HFF-Myc (cell line): ENCODE data around the gene RPLP1.

Source experiments
- DNase-seq: peaks from one replicate; pipeline ENCODE4 v3.0.0-alpha.2; 2011; ENCODE audit warnings: low read depth; ENCODE audit errors: extremely low read depth
- H3K4me3 ChIP-seq: replicated peaks from 2 replicates; pipeline ENCODE4 v1.5.1; 2011; ENCODE audit warnings: low read depth, mild to moderate bottlenecking, control low read depth, low read length
- TF ChIP-seq, protein P1 (sequence below): IDR thresholded peaks from 2 replicates; pipeline ENCODE4 v1.5.1; 2012; ENCODE audit warnings: mild to moderate bottlenecking, low read depth, low read length, control low read depth; ENCODE audit errors: missing control alignments

The RPLP1 gene

DNA sequence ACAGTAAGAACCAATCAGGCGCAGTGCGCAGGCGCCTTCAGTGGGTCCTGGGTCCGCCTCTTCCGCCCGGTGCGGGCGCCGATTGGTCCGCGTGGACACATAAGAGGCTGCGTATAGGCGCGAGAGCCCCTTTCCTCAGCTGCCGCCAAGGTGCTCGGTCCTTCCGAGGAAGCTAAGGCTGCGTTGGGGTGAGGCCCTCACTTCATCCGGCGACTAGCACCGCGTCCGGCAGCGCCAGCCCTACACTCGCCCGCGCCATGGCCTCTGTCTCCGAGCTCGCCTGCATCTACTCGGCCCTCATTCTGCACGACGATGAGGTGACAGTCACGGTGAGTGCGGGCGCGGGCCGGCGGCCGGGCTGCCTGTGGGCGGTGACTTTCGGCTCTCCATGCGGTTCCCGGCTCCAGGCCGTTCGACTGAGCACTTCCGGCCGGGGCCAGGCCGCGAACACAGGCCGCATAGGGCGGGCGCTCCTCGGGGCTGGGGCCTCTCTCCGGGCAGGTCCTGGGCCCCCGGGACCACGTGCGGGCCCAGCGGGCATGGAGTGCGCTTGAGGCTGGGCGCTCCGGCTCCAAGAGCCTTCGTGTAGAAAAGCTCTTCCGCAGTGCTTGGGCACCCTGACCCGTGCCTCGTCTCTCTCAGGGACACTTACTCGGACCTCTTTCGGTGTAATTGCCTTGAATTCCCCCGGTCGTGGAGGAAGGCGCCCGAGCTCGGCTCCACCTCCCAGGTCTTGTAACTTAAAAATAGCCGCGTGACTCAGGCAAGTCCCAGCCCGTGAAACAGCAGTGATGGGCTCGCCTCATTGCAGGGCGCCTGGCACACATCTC, at the start of gene RPLP1:
TSS of gene RPLP1 (plus strand) at position 127 of the 830 bp plus-strand sequence. CDS start at position 258, 131 bp downstream.
- H3K4me3 ChIP-seq = peak within 1 kb of the TSS; percentile 75
- peak; percentile 90 for DNase-seq
- TF ChIP-seq, protein P1, sequence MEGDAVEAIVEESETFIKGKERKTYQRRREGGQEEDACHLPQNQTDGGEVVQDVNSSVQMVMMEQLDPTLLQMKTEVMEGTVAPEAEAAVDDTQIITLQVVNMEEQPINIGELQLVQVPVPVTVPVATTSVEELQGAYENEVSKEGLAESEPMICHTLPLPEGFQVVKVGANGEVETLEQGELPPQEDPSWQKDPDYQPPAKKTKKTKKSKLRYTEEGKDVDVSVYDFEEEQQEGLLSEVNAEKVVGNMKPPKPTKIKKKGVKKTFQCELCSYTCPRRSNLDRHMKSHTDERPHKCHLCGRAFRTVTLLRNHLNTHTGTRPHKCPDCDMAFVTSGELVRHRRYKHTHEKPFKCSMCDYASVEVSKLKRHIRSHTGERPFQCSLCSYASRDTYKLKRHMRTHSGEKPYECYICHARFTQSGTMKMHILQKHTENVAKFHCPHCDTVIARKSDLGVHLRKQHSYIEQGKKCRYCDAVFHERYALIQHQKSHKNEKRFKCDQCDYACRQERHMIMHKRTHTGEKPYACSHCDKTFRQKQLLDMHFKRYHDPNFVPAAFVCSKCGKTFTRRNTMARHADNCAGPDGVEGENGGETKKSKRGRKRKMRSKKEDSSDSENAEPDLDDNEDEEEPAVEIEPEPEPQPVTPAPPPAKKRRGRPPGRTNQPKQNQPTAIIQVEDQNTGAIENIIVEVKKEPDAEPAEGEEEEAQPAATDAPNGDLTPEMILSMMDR = no peak

DNA sequence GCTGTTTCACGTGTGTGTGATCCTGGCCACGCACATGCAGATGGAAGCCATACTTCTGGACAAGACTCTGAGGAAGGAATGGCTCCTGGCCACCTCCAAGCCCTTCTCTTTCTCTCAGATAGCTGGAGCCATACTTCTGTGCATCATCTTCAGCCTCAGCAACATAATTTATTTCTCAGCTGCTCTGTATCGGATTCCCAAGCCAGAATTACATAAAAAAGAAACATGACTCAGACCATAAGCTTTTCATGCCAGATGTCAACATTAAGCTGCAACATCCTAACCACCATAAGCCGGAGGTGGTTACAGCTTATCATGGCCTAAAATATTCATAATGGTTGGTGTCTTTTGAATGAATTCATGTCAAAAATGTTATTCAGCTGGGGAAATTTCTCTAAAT, 49.0 kb upstream of the RPLP1 start:
- H3K4me3 ChIP-seq = no peak overlapping the region
- peak; percentile 73 for DNase-seq
- TF ChIP-seq, protein P1 = no peak

DNA sequence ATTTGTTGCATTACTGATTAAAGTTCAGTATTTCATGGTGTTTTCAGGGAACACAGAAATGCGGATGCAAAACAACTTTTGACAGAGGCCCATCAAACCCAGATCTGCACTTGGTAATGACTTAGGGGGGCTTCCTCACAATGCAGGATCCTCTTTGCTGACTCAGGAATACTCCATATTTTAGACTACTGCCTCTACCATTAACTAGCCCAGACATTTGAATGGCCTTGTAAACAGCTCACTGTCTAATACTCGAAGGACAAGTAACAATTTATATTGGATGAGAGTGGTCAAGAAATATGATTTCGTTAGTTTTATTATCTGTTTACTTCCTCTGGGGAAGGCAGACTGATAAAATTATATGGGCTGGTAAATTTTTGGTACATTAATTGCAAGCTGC, 47.5 kb upstream of the RPLP1 start:
- no peak for DNase-seq
- H3K4me3 ChIP-seq = no peak overlapping the region
- TF ChIP-seq, protein P1 = no peak

DNA sequence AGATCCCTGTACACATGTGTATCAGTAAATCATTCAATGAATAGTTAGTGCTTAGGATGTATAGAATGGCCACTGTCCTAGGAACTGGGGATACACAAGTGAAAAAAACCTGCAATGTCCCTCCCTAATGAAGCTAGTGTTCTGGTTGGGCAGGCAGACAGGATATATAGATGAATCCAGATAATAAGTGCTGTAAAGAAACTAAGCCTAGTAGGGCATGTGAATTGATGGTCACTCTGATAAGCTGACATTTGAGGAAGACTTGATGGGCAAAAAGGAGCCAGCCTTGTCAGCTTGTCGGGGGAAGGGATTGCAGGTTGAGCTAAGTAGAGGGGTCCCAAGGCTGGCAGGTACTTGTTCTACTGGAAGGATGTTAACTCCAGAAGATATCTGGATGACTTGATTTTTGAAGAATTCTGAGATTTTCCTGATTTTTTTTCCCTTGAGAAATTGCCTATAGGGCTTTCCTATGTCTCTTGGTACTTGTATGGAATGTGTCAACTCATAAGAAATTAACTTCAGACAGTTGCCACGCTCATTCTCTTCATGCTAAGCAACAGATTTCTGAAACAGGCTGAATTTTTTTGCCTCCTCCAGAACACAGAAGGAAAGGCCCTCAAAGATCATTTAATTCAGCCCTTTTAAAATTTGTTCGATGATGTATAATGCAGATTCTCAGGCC, 44.8 kb upstream of the RPLP1 start:
- TF ChIP-seq, protein P1 = no peak
- no peak overlapping the region for H3K4me3 ChIP-seq
- no peak for DNase-seq

DNA sequence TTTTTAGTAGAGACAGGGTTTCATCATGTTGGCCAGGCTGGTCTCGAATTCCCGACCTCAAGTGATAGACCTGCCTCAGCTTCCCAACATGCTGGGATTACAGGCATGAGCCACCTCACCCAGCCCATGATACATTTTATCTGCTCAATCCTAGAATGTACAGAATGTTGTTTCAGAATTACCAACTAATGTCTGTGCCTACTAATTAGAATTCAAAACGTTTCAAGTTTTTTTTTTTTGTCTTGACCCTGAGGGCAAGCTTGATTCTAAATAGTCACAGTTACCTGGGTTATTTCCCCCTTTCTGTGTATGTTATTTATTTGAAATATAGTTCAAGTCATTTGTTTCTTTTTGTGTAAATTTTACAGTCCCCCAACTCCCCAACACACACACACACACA, 43.8 kb upstream of the RPLP1 start:
- no peak overlapping the region for H3K4me3 ChIP-seq
- TF ChIP-seq, protein P1 = no peak
- DNase-seq = no peak

DNA sequence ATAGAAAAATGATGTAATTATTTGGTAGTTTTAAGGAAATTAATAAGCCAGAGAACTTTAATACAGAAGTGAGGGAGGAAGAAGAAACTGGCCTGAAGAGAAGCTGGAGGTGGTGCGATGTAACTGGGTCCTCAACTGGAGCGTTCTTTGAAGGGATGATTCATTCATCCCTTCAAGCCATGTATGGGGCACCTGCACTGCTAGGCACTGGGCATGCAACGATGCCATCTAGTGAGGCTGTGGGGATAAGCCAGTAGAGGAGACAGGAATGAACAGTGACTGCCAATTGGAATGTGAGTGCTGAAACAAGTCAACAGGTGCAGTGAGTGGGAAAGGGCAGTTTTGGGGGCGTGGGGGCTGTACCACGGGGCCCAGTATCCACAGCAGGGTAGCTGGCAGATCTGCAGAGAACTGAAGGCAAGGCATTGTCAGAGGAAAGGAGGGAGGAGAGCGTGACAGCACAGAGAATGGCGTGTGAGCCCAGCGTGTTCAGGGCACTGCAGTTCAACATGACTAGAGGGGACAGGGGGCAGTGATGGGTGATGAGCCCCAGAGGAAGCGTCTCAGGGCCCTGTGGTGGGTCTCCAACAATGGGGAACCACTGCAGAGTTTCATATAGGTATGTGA, 42.3 kb upstream of the RPLP1 start:
- TF ChIP-seq, protein P1 = peak; percentile 44

More for the DNA sequence above, 42.3 kb upstream of the RPLP1 start:
- no peak for DNase-seq
- no peak overlapping the region for H3K4me3 ChIP-seq
